ENCODE data around the gene FNBP1. TPM values are rescaled to one million over a fixed set of nuclear protein-coding genes. Genes with fewer than 3 reads are reported as not detected.
"Not testable (repeated sequence)": the region's sequence is repeated elsewhere in the genome, so short reads cannot be mapped to it uniquely, and the experiment has no call there.

FNBP1 gene
- polyA plus RNA-seq, 1 of the 3 experiments (the other 2 are of a cell fraction) = 11.0 TPM

DNA sequence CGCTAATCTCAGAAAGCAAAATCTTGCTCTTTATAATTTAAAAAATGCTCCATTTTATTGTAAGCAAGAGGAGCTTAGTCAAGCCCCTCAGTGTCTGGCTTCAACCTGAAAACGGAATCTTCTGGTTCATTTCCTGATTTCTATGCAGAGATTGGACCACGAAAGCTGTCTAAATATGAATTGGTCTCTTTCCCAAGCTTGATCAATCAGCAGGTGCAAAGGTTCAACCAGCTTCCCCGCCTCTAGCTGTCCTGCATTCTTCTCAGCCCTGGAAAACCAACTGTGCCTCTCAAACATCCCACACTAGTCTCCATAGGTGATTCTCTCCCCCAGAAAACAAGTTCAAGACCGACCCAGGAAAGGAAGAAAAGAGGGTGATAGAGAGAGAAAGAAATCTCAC is 34.5 kb downstream of the FNBP1 start:
- Histone ChIP-seq H2AFZ (ENCODE audit: low read depth) (no peak overlapping the region), H3F3A (replicated peaks; ENCODE audit: insufficient read depth) (peaks cover 4% of the 10 kb centered on the region), H3K4me3 (ENCODE audit: low read depth in 2 of 2, low read length in 1 of 2) (no peak overlapping the region), H3K27ac (ENCODE audit: low read depth in 2 of 2, low read length in 1 of 2) (no peak overlapping the region), H3K36me3 (replicated peaks in 1 of 2; ENCODE audit: control insufficient read depth in 1 of 2, insufficient read depth in 2 of 2, low read length in 1 of 2) (no peaks in the 10 kb centered on the region), H3K4me2 (no peak overlapping the region), H4K20me1 (ENCODE audit: insufficient read depth) (peaks cover 14% of the 10 kb centered on the region; the same call in 1 of the 2 replicates), H3K9me3 (no peaks in the 10 kb centered on the region), H3K9ac (no peak overlapping the region), H3K9me2 (no peaks in the 10 kb centered on the region), H3K4me1 (ENCODE audit: control insufficient read depth in 1 of 2, insufficient read depth in 2 of 2, low read depth in 1 of 2, low read length in 1 of 2) (no peaks in the 10 kb centered on the region; a peak in 1 of 4 replicates), H3K27me3 (ENCODE audit: insufficient read depth) (no peaks in the 10 kb centered on the region), H3K79me2 (ENCODE audit: insufficient read depth) (peaks cover 60% of the 10 kb centered on the region)
- ChIA-PET POLR2A (no interaction called here), CTCF (interaction anchor here (1.0 to 1.1 kb wide), 2 partner anchors 13 to 32 kb away, joined by 3 to 4 read pairs; no protein-coding TSS in a partner anchor)
- 100% methylated on average over 5 of the region's 5 CpGs for WGBS (ENCODE audit: low lambda C conversion rate)
- DNase-seq = no peak
- TF ChIP-seq POLR2AphosphoS5 (IDR thresholded peaks at IDR 0.05; ENCODE audit: low read depth, low read length) = no peak
- TF ChIP-seq, protein P1, sequence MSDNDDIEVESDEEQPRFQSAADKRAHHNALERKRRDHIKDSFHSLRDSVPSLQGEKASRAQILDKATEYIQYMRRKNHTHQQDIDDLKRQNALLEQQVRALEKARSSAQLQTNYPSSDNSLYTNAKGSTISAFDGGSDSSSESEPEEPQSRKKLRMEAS (IDR thresholded peaks at IDR 0.05; ENCODE audit: low read depth) = no peak
- no peak for TF ChIP-seq SIN3A (IDR thresholded peaks at IDR 0.05; ENCODE audit: borderline replicate concordance, low read depth, low read length)
- TF ChIP-seq, protein P2, sequence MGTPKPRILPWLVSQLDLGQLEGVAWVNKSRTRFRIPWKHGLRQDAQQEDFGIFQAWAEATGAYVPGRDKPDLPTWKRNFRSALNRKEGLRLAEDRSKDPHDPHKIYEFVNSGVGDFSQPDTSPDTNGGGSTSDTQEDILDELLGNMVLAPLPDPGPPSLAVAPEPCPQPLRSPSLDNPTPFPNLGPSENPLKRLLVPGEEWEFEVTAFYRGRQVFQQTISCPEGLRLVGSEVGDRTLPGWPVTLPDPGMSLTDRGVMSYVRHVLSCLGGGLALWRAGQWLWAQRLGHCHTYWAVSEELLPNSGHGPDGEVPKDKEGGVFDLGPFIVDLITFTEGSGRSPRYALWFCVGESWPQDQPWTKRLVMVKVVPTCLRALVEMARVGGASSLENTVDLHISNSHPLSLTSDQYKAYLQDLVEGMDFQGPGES (IDR thresholded peaks at IDR 0.05; ENCODE audit: low read depth, low read length) = no peak
- TF ChIP-seq GABPA (IDR thresholded peaks at IDR 0.05; ENCODE audit: low read depth) = no peak
- no peak for TF ChIP-seq RAD21 (IDR thresholded peaks at IDR 0.05; ENCODE audit: low read length)
- no peak for TF ChIP-seq GATA2 (CRISPR knock-in tag; IDR thresholded peaks at IDR 0.05)
- TF ChIP-seq, protein P3, sequence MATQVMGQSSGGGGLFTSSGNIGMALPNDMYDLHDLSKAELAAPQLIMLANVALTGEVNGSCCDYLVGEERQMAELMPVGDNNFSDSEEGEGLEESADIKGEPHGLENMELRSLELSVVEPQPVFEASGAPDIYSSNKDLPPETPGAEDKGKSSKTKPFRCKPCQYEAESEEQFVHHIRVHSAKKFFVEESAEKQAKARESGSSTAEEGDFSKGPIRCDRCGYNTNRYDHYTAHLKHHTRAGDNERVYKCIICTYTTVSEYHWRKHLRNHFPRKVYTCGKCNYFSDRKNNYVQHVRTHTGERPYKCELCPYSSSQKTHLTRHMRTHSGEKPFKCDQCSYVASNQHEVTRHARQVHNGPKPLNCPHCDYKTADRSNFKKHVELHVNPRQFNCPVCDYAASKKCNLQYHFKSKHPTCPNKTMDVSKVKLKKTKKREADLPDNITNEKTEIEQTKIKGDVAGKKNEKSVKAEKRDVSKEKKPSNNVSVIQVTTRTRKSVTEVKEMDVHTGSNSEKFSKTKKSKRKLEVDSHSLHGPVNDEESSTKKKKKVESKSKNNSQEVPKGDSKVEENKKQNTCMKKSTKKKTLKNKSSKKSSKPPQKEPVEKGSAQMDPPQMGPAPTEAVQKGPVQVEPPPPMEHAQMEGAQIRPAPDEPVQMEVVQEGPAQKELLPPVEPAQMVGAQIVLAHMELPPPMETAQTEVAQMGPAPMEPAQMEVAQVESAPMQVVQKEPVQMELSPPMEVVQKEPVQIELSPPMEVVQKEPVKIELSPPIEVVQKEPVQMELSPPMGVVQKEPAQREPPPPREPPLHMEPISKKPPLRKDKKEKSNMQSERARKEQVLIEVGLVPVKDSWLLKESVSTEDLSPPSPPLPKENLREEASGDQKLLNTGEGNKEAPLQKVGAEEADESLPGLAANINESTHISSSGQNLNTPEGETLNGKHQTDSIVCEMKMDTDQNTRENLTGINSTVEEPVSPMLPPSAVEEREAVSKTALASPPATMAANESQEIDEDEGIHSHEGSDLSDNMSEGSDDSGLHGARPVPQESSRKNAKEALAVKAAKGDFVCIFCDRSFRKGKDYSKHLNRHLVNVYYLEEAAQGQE (IDR thresholded peaks at IDR 0.05; ENCODE audit: low read depth, low read length) = no peak
- TF ChIP-seq MEF2A (IDR thresholded peaks at IDR 0.05; ENCODE audit: borderline replicate concordance, low read depth) = no peak
- no peak for TF ChIP-seq NFIC (IDR thresholded peaks at IDR 0.05; ENCODE audit: borderline replicate concordance)
- TF ChIP-seq RCOR1 (IDR thresholded peaks at IDR 0.05; ENCODE audit: low read length) = no peak

DNA sequence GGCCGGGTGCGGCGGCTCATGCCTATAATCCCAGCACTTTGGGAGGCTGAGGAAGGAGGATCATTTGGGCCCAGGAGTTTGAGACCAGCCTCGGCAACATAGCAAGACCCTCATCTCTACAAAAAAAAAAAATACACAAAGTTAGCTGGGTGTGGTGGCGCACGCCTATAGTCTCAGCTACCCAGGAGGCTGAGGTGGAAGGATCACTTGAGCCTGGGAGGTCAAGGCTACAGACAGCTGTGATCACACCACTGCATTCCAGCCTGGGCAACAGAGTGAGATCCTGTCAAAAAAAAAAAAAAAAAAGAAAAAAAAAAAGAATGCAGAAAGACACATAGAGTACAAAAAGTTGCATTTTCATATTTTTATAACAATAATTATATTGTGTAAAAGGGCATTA is 36.0 kb downstream of the FNBP1 start:
- H3K4me3 ChIP-seq (ENCODE audit: low read depth in 2 of 2, low read length in 1 of 2); H3K9me3 ChIP-seq; H2AFZ ChIP-seq (ENCODE audit: low read depth); DNase-seq; POLR2A ChIA-PET; H3F3A ChIP-seq (replicated peaks; ENCODE audit: insufficient read depth); H3K36me3 ChIP-seq (replicated peaks in 1 of 2; ENCODE audit: control insufficient read depth in 1 of 2, insufficient read depth in 2 of 2, low read length in 1 of 2); H3K27ac ChIP-seq (ENCODE audit: low read depth in 2 of 2, low read length in 1 of 2); H3K9me2 ChIP-seq; H3K9ac ChIP-seq; H3K4me1 ChIP-seq (ENCODE audit: control insufficient read depth in 1 of 2, insufficient read depth in 2 of 2, low read depth in 1 of 2, low read length in 1 of 2); H3K4me2 ChIP-seq; H3K27me3 ChIP-seq (ENCODE audit: insufficient read depth): not testable (repeated sequence)
- WGBS (ENCODE audit: low lambda C conversion rate) = 97% methylated on average over 6 of the region's 6 CpGs
- CTCF ChIA-PET = interaction anchor here (1.2 kb wide), 1 partner anchor 12 kb away, joined by 3 read pairs; no protein-coding TSS in a partner anchor
- peaks cover 14% of the 10 kb centered on the region; the same call in 1 of the 2 replicates for H4K20me1 ChIP-seq (ENCODE audit: insufficient read depth)
- peaks cover 55% of the 10 kb centered on the region for H3K79me2 ChIP-seq (ENCODE audit: insufficient read depth)
